ENCODE results near the gene ANKS1B.

GRCh38 chr12:99271071-99271470 lies 713.7 kb downstream of the ANKS1B start:
- TF ChIP-seq CTCF (IDR thresholded peaks at IDR 0.05), result no peak
- TF ChIP-seq POLR2A (IDR thresholded peaks at IDR 0.05), result no peak
- no peak for TF ChIP-seq EP300 (IDR thresholded peaks at IDR 0.05)
- TF ChIP-seq POLR2AphosphoS5 (IDR thresholded peaks at IDR 0.05), result no peak
